Fibroblast of lung (primary cell): ENCODE data around the gene PASD1.

Source experiments
- CTCF ChIP-seq, 2 donors: IDR thresholded peaks in 1 of 2; conservative IDR thresholded peaks in 1 of 2; 1 replicate in 1 of 2; 2 replicates in 1 of 2; pipeline ENCODE4 v1.5.1; 2011 to 2012; ENCODE audit warnings: low read length in 2 of 2, control low read depth in 1 of 2, inconsistent platforms in 1 of 2, low read depth in 1 of 2, mild to moderate bottlenecking in 1 of 2
- EZH2 ChIP-seq: IDR thresholded peaks from 2 replicates; pipeline ENCODE4 v1.5.1; 2012; ENCODE audit warnings: low read length, control low read depth, mild to moderate bottlenecking; ENCODE audit errors: missing control alignments

- TF ChIP-seq CTCF (conservative IDR thresholded peaks at IDR 0.05 in 1 of 2, IDR thresholded peaks at IDR 0.05 in 1 of 2; ENCODE audit: low read depth in 1 of 2, low read length in 2 of 2) (no peak), EZH2 (no peak)
Measured at GRCh38 chrX:151699746-151700145, 136.3 kb downstream of the PASD1 start.
